ENCODE results near the gene BUB1B. TPM values are rescaled to one million over a fixed set of nuclear protein-coding genes. Genes with fewer than 3 reads are reported as not detected.

The BUB1B gene
- total RNA-seq, 1 experiment from 2014 or later: 73.0 TPM

DNA sequence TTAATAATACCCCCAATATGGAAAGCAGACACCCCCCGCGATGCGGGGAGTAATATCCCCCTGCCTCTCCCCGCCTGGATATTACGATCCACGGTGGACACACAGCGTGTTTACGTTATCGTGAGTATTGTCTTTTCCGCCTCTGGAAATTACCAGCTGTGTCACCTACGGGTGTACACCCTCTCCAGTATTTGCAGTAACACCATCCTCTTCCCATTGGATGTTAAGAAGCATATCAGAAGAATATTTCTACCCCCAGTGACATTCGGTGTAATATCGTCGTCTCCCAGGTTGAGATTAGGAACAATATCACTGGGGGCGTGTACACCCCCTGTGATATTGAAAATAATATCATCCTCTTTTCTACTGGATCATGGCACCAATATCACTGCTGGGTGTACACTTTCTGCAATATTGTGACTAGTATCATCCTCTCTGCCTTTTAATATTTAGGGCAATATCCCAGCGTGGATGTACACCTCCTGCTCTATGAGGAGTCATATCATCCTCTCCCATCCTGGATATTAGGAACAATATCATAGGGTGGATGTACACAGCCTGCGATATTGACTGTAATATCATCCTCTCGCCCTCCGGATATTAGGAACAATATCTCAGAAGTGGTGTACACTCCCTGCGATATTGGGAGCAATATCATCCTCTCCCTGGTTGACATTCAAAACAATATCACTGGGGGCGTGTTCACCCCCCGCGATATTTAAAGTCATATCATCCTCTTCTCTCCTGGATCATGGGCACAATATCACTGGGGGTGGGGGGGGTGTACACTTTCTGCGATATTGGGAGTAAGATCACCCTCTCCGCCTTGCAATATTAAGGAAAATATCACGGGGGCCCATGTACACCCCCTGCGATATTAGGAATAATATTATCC lies 31.9 kb upstream of the BUB1B start:
- no peaks in the 10 kb centered on the region for H3K79me2 ChIP-seq (ENCODE audit: low read length)
- CTCF ChIA-PET: no interaction called here
- no peaks in the 10 kb centered on the region for H3F3A ChIP-seq (ENCODE audit: low read length, unreplicated experiment)
- no peak overlapping the region for H3K27ac ChIP-seq (ENCODE audit: low read length)
- H4K20me1 ChIP-seq (ENCODE audit: low read length): no peaks in the 10 kb centered on the region
- H3K4me3 ChIP-seq (ENCODE audit: low read length): no peak overlapping the region
- intact Hi-C loops (cut with micrococcal nuclease): no loop called here
- H3K4me2 ChIP-seq (ENCODE audit: low read length): no peak overlapping the region
- no TSS peak for BruUV-seq (replicated peaks)
- no peak for ATAC-seq
- no peak overlapping the region for H3K9ac ChIP-seq (ENCODE audit: low read length)
- TF ChIP-seq EZH2 (IDR thresholded peaks at IDR 0.05; ENCODE audit: low read length, unreplicated experiment): no peak
- no peak for TF ChIP-seq EZH2phosphoT487 (IDR thresholded peaks at IDR 0.05; ENCODE audit: borderline replicate concordance, low read length)
- no peaks in the 10 kb centered on the region for H3K36me3 ChIP-seq (ENCODE audit: low read depth, low read length)
- H3K9me3 ChIP-seq (ENCODE audit: low read length): no peaks in the 10 kb centered on the region
- H3K4me1 ChIP-seq (ENCODE audit: insufficient read depth, low read length): peaks cover 14% of the 10 kb centered on the region
- no peak overlapping the region for H2AFZ ChIP-seq (ENCODE audit: low read length)
- POLR2A ChIA-PET (ENCODE audit: unreplicated experiment): no interaction called here
- no peaks in the 10 kb centered on the region; the same call in 1 of the 2 replicates for H3K27me3 ChIP-seq (ENCODE audit: low read length)
- DNase-seq: no peak
- H3K9me2 ChIP-seq (replicated peaks; ENCODE audit: low read length): no peaks in the 10 kb centered on the region

DNA sequence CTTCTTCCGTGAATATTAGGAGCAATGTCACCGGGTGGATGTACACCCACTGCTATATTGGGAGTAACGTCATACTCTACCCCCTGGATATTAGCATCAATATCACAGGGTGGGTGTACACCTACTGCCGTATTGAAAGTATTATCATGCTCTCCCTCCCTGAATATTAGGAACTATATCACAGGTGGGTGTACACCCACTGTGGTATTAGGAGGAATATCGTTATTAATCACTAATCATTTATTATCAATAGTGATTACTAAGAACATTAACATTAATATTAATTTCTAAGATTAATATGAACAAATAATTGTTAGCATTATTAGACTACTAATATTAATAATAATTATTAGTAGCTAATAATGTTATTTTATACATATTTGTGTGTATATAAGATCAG lies 30.8 kb upstream of the BUB1B start:
- CTCF ChIA-PET: no interaction called here
- Histone ChIP-seq H3K4me3 (ENCODE audit: low read length) (no peak overlapping the region), H3F3A (ENCODE audit: low read length, unreplicated experiment) (no peaks in the 10 kb centered on the region), H2AFZ (ENCODE audit: low read length) (no peak overlapping the region), H3K4me1 (ENCODE audit: insufficient read depth, low read length) (peaks cover 5% of the 10 kb centered on the region), H3K27ac (ENCODE audit: low read length) (no peak overlapping the region), H3K79me2 (ENCODE audit: low read length) (no peaks in the 10 kb centered on the region), H3K9ac (ENCODE audit: low read length) (no peak overlapping the region), H3K9me3 (ENCODE audit: low read length) (no peaks in the 10 kb centered on the region), H3K27me3 (ENCODE audit: low read length) (no peaks in the 10 kb centered on the region; the same call in 1 of the 2 replicates), H4K20me1 (ENCODE audit: low read length) (no peaks in the 10 kb centered on the region), H3K9me2 (replicated peaks; ENCODE audit: low read length) (no peaks in the 10 kb centered on the region), H3K36me3 (ENCODE audit: low read depth, low read length) (no peaks in the 10 kb centered on the region), H3K4me2 (ENCODE audit: low read length) (no peak overlapping the region)
- TF ChIP-seq EZH2phosphoT487 (IDR thresholded peaks at IDR 0.05; ENCODE audit: borderline replicate concordance, low read length) (no peak), CTCF (conservative IDR thresholded peaks at IDR 0.05; ENCODE audit: low read depth, low read length) (no peak), EZH2 (IDR thresholded peaks at IDR 0.05; ENCODE audit: low read length, unreplicated experiment) (no peak)
- no peak for DNase-seq
- ATAC-seq: no peak
- POLR2A ChIA-PET (ENCODE audit: unreplicated experiment): no interaction called here
- intact Hi-C loops (cut with micrococcal nuclease): no loop called here
- no TSS peak for BruUV-seq (replicated peaks)

GRCh38 chr15:40130799-40131502 lies 29.9 kb upstream of the BUB1B start:
- H3K36me3 ChIP-seq (ENCODE audit: low read depth, low read length): no peaks in the 10 kb centered on the region
- H3F3A ChIP-seq (ENCODE audit: low read length, unreplicated experiment): no peaks in the 10 kb centered on the region
- CTCF ChIA-PET: no interaction called here
- no peaks in the 10 kb centered on the region for H4K20me1 ChIP-seq (ENCODE audit: low read length)
- H3K27ac ChIP-seq (ENCODE audit: low read length): no peak overlapping the region
- no peak; the same call in 1 of the 2 replicates for ATAC-seq
- H3K4me2 ChIP-seq (ENCODE audit: low read length): no peak overlapping the region
- no peaks in the 10 kb centered on the region for H3K4me1 ChIP-seq (ENCODE audit: insufficient read depth, low read length)
- DNase-seq: no peak
- BruUV-seq (replicated peaks): no TSS peak
- no peaks in the 10 kb centered on the region; the same call in 1 of the 2 replicates for H3K27me3 ChIP-seq (ENCODE audit: low read length)
- H3K9ac ChIP-seq (ENCODE audit: low read length): no peak overlapping the region
- H3K4me3 ChIP-seq (ENCODE audit: low read length): no peak overlapping the region
- TF ChIP-seq EZH2 (IDR thresholded peaks at IDR 0.05; ENCODE audit: low read length, unreplicated experiment): no peak
- no peak for TF ChIP-seq EZH2phosphoT487 (IDR thresholded peaks at IDR 0.05; ENCODE audit: borderline replicate concordance, low read length)
- TF ChIP-seq CTCF (conservative IDR thresholded peaks at IDR 0.05; ENCODE audit: low read depth, low read length): no peak
- no peaks in the 10 kb centered on the region for H3K9me2 ChIP-seq (replicated peaks; ENCODE audit: low read length)
- no peaks in the 10 kb centered on the region for H3K79me2 ChIP-seq (ENCODE audit: low read length)
- H2AFZ ChIP-seq (ENCODE audit: low read length): no peak overlapping the region
- intact Hi-C loops (cut with micrococcal nuclease): no loop called here
- POLR2A ChIA-PET (ENCODE audit: unreplicated experiment): no interaction called here
- no peaks in the 10 kb centered on the region for H3K9me3 ChIP-seq (ENCODE audit: low read length)

All from PC-3 (cell line).